Skeletal muscle satellite cell (primary cell): ENCODE measurements around the gene NCKAP5.

ENCODE experiments used
- H3K27me3 ChIP-seq: 2 replicates; pipeline ENCODE4 v1.7.0; 2013; ENCODE audit warnings: low read length; ENCODE audit not compliant: control insufficient read depth, insufficient read depth
- H3K36me3 ChIP-seq: 2 replicates; pipeline ENCODE4 v1.7.0; 2013; ENCODE audit warnings: mild to moderate bottlenecking, control low read depth, low read length; ENCODE audit not compliant: insufficient read depth
- H3K4me1 ChIP-seq: 2 replicates; pipeline ENCODE4 v1.7.0; 2013; ENCODE audit warnings: low read length; ENCODE audit not compliant: control insufficient read depth, insufficient read depth
- H3K4me2 ChIP-seq: 2 replicates; pipeline ENCODE4 v1.7.0; 2013; ENCODE audit warnings: mild to moderate bottlenecking, low read length
- H3K4me3 ChIP-seq: 2 replicates; pipeline ENCODE4 v1.7.0; 2013; ENCODE audit warnings: low read length
- H3K9ac ChIP-seq: 2 replicates; pipeline ENCODE4 v1.7.0; 2013; ENCODE audit warnings: mild to moderate bottlenecking, low read depth, low read length, moderate library complexity
- H3K9me3 ChIP-seq: replicated peaks from 2 replicates; pipeline ENCODE4 v1.7.0; 2013; ENCODE audit warnings: mild to moderate bottlenecking, control low read depth, low read length

The NCKAP5 gene

GRCh38 chr2:132871831-132872230 lies 696.4 kb downstream of the NCKAP5 start:
- H3K9me3 ChIP-seq = no peaks in the 10 kb centered on the region
- H3K4me2 ChIP-seq = no peak overlapping the region
- H3K27me3 ChIP-seq = no peaks in the 10 kb centered on the region
- no peak overlapping the region for H3K4me3 ChIP-seq
- H3K4me1 ChIP-seq = no peaks in the 10 kb centered on the region
- no peaks in the 10 kb centered on the region for H3K36me3 ChIP-seq
- no peak overlapping the region for H3K9ac ChIP-seq

DNA sequence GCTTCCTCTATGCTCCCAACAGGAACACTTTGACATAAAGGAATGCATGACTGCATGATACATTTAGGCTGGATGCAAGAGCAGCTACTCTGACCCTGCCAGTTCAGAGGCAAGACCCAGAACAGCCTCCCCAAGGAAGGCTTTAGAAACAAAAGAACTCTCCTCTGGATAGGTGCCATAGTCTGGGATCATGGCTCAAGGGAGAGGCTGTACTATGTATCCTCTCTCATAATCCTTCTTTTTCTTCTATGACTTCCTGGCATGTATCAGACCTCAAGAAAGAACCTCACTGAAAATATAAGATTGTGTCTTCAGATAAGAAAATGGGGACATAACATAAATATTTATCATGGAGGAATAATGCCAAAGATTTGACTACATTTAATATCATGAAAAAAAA lies 704.3 kb downstream of the NCKAP5 start:
- H3K9ac ChIP-seq = no peak overlapping the region
- no peaks in the 10 kb centered on the region for H3K36me3 ChIP-seq
- no peak overlapping the region for H3K4me3 ChIP-seq
- no peaks in the 10 kb centered on the region for H3K4me1 ChIP-seq
- H3K4me2 ChIP-seq = no peak overlapping the region
- no peaks in the 10 kb centered on the region for H3K27me3 ChIP-seq
- H3K9me3 ChIP-seq = no peaks in the 10 kb centered on the region

GRCh38 chr2:132860220-132860619 lies 708.0 kb downstream of the NCKAP5 start:
- no peaks in the 10 kb centered on the region for H3K4me1 ChIP-seq
- no peaks in the 10 kb centered on the region for H3K9me3 ChIP-seq
- no peak overlapping the region for H3K9ac ChIP-seq
- no peak overlapping the region for H3K4me3 ChIP-seq
- no peaks in the 10 kb centered on the region for H3K36me3 ChIP-seq
- H3K27me3 ChIP-seq = no peaks in the 10 kb centered on the region
- no peak overlapping the region for H3K4me2 ChIP-seq

- Histone ChIP-seq H3K4me2 (no peak overlapping the region), H3K9ac (no peak overlapping the region), H3K4me3 (no peak overlapping the region), H3K4me1 (no peaks in the 10 kb centered on the region), H3K27me3 (no peaks in the 10 kb centered on the region), H3K9me3 (no peaks in the 10 kb centered on the region), H3K36me3 (no peaks in the 10 kb centered on the region)
Measured at GRCh38 chr2:132859590-132859989, 708.7 kb downstream of the NCKAP5 start.

GRCh38 chr2:132857319-132857718 lies 710.9 kb downstream of the NCKAP5 start:
- H3K4me3 ChIP-seq = no peak overlapping the region
- H3K9me3 ChIP-seq = no peaks in the 10 kb centered on the region
- no peaks in the 10 kb centered on the region for H3K36me3 ChIP-seq
- H3K4me1 ChIP-seq = no peaks in the 10 kb centered on the region
- H3K4me2 ChIP-seq = no peak overlapping the region
- no peak overlapping the region for H3K9ac ChIP-seq
- H3K27me3 ChIP-seq = no peaks in the 10 kb centered on the region

- Histone ChIP-seq H3K9me3 (no peaks in the 10 kb centered on the region), H3K4me3 (no peak overlapping the region), H3K27me3 (no peaks in the 10 kb centered on the region), H3K4me2 (no peak overlapping the region), H3K36me3 (no peaks in the 10 kb centered on the region), H3K9ac (no peak overlapping the region), H3K4me1 (no peaks in the 10 kb centered on the region)
Measured at GRCh38 chr2:132850688-132851087, 717.6 kb downstream of the NCKAP5 start.

GRCh38 chr2:132849118-132849517 lies 719.1 kb downstream of the NCKAP5 start:
- H3K4me1 ChIP-seq = no peaks in the 10 kb centered on the region
- no peaks in the 10 kb centered on the region for H3K27me3 ChIP-seq
- H3K4me2 ChIP-seq = no peak overlapping the region

DNA sequence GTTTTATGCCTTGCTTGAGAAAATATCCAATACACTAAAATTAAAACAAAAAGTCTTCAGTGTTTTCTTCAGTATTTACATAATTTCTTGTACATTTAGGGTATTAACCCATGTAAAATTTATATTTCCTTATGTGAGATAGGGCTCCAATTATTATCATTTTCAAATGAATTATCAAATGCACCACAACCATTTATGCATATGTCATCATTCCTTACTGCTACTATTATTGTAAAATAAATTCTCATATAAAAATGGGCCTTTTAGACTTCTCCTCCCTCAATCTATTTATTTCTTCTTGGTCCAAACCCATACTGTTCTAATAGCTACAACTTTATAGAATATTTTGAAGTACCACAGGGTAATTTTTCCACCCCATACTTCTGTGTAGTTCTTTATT lies 722.9 kb downstream of the NCKAP5 start:
- Histone ChIP-seq H3K4me1 (no peaks in the 10 kb centered on the region), H3K4me3 (no peak overlapping the region), H3K9me3 (no peaks in the 10 kb centered on the region), H3K4me2 (no peak overlapping the region), H3K9ac (no peak overlapping the region), H3K36me3 (no peaks in the 10 kb centered on the region), H3K27me3 (no peaks in the 10 kb centered on the region)

More at GRCh38 chr2:132849118-132849517, 719.1 kb downstream of the NCKAP5 start:
- Histone ChIP-seq H3K4me3 (no peak overlapping the region), H3K36me3 (no peaks in the 10 kb centered on the region), H3K9me3 (no peaks in the 10 kb centered on the region), H3K9ac (no peak overlapping the region)

- no peak overlapping the region for H3K4me2 ChIP-seq
- no peaks in the 10 kb centered on the region for H3K9me3 ChIP-seq
- H3K4me1 ChIP-seq = no peaks in the 10 kb centered on the region
- no peak overlapping the region for H3K4me3 ChIP-seq
- no peaks in the 10 kb centered on the region for H3K27me3 ChIP-seq
- H3K36me3 ChIP-seq = no peaks in the 10 kb centered on the region
- H3K9ac ChIP-seq = no peak overlapping the region
Measured at GRCh38 chr2:132844585-132844984, 723.7 kb downstream of the NCKAP5 start.

GRCh38 chr2:132837769-132838168 lies 730.5 kb downstream of the NCKAP5 start:
- Histone ChIP-seq H3K36me3 (no peaks in the 10 kb centered on the region), H3K9ac (no peak overlapping the region), H3K4me1 (no peaks in the 10 kb centered on the region), H3K9me3 (no peaks in the 10 kb centered on the region), H3K27me3 (no peaks in the 10 kb centered on the region), H3K4me3 (no peak overlapping the region), H3K4me2 (no peak overlapping the region)

GRCh38 chr2:132830321-132830827 lies 737.9 kb downstream of the NCKAP5 start:
- no peak overlapping the region for H3K4me3 ChIP-seq
- H3K4me2 ChIP-seq = no peak overlapping the region
- H3K4me1 ChIP-seq = no peaks in the 10 kb centered on the region
- no peaks in the 10 kb centered on the region for H3K9me3 ChIP-seq
- no peak overlapping the region for H3K9ac ChIP-seq
- no peaks in the 10 kb centered on the region for H3K36me3 ChIP-seq
- no peaks in the 10 kb centered on the region for H3K27me3 ChIP-seq

DNA sequence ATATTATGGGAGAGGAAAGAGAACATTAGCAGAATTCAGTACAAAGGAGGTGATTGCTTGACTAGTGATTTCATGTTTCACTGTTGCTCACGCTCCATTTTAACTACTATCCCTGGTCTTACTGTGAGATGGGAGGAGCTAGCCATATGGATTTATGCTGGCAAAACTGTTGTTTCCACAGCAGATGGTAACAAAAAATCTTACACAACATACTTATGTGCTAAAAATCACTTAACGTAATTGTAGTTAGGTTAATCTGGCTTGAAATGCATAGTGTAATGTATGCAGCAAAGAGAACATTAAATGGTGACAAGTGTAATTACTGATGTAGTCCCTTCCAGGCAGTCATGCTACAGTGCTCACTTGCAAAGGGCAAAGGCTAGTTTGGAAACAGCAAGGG lies 742.7 kb downstream of the NCKAP5 start:
- Histone ChIP-seq H3K4me1 (no peaks in the 10 kb centered on the region), H3K9me3 (no peaks in the 10 kb centered on the region), H3K4me3 (no peak overlapping the region), H3K27me3 (no peaks in the 10 kb centered on the region), H3K4me2 (no peak overlapping the region), H3K36me3 (no peaks in the 10 kb centered on the region), H3K9ac (no peak overlapping the region)
